GM21737 (cell line): Measurements from ENCODE around the gene MCF2.
A peak's percentile ranks its signal among the peaks of the same experiment; 100 is the strongest.

Experiments used
- ATAC-seq: cut with Tn5 transposase; IDR thresholded peaks from one replicate; pipeline ENCODE4 v1.9.1; 2021; ENCODE audit warnings: mild to moderate bottlenecking, moderate library complexity; ENCODE audit not compliant: unreplicated experiment

Gene MCF2

GRCh38 chrX:139596068-139596467, 111.9 kb downstream of the MCF2 start:
- ATAC-seq: no peak

DNA sequence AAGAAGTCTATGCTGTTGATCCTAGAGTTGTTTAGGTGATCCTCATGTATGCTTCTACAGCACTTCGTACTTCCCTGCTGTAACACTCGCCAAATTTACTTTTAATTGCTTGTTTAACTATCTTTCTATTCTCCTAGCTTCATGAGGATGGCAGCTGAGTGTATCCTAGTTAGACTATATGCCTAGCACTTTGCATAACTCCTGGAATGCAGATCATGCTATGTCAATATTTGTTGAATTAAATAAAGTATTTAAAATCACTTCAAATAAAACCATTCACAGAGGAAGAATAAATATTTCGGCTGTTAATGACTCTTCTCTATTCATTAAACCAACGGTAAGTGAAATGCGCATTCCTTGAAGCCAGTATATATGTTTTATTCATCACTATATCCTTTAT, 122.4 kb downstream of the MCF2 start:
- no peak for ATAC-seq

- no peak for ATAC-seq
Observed at GRCh38 chrX:139581068-139581467, 126.9 kb downstream of the MCF2 start.

GRCh38 chrX:139566981-139567380, 141.0 kb downstream of the MCF2 start:
- no peak for ATAC-seq

GRCh38 chrX:139563251-139563650, 144.7 kb downstream of the MCF2 start:
- no peak for ATAC-seq

DNA sequence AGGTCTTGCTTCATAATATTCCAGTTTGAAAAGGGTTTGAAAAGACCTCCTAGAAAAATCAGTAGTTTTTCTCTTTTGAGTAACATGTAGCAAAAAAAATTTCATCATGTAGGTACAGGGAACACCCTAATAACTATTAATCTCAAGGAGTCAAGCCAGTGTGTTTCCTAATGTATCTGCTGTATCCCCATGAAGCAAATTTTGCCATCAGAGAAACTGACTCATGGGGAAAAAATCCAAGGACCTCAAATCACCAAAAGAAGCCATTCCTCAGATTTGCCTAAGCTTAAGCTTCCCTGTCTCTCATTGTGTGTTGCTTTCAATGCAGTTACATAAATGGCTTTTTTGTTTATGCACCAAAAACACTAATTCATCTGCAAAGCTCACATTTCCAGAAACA, 147.7 kb downstream of the MCF2 start:
- no peak for ATAC-seq

DNA sequence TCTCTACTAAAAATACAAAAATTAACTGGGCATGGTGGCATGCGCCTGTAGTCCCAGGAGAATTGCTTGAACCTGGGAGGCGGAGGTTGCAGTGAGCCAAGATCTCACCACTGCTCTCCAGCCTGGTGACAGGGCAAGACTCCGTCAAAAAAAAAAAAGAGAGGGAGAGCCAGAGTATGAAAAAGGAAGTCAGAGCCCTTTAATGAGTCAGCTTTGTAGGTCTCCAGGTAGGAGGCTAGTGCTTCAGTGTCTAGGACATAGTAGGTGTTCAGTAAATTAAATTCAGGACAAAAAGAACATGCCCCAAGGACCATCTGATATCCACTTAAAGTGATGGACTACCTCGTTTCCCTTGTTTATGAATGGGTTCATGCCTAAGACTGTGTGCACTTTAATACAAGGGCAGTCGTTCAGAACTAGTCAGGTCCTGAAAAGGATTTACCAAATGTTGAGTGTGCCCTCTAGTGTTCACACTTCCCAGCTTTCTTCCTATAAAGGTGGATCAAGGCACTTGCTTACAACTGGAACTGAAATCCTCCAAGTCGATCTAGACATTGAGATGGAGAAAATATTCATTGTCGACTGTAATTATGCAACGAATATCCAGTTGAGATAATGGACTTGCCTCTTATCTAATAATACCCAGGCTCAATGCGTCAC, 148.5 kb downstream of the MCF2 start:
- ATAC-seq: no peak

GRCh38 chrX:139554991-139555675, 152.8 kb downstream of the MCF2 start:
- ATAC-seq: no peak

DNA sequence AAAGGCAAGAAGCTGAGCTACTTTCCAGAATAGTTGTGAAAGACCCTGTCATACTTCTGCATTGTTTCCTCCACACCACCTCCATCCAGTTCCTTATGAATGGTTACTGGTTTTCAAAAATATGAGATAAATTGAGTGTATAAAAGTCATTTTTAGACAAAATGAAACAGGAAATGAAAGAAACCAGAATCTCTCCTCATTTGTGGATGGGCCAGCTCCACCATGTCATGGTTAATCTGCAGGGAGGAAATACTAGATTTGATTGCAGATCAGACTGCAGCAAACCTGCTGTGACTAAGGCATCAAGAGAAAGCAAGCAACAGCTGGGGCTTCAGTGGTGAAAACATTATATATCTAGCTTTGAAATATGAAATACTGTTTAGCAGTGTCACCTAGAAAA, 153.6 kb downstream of the MCF2 start:
- ATAC-seq: peak; percentile 37

DNA sequence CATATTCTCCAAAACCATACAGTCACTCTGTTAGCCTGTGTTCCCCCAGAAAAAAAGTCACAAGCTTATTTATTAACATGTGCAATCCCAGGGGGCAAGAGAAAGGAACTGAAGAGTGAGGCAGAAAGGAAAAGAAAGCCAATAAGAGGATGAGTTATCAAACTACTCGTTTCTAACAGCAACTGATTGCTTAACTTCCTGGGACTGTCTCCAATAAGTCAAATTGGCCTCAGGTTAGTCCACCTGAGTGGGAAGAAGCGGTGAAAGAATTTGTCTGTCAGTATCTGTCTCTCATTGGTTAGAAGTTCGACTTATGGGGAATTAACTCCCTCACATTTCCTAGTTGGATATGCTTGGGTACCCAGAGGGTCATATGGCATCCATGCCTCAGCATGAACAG, 163.4 kb downstream of the MCF2 start:
- ATAC-seq: no peak

GRCh38 chrX:139543920-139544319, 164.0 kb downstream of the MCF2 start:
- no peak for ATAC-seq

DNA sequence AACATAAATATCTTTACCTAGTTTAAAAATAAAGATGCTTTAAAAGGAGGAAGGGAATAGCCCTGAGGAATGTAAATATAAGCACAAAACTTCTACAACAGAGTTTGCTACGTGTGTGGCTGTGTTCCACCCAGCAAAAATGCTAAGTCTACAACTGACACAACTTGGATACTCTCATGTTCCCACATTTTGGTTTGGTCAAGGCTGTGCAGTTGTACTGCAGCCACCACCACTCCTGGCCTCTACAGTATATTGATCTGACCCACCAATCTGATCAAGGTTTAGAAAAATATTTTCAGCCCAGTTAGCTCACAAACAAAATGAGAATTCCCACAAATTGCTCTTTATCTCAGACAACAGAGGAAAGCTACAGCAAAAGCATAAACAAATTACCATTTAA, 165.3 kb downstream of the MCF2 start:
- no peak for ATAC-seq

DNA sequence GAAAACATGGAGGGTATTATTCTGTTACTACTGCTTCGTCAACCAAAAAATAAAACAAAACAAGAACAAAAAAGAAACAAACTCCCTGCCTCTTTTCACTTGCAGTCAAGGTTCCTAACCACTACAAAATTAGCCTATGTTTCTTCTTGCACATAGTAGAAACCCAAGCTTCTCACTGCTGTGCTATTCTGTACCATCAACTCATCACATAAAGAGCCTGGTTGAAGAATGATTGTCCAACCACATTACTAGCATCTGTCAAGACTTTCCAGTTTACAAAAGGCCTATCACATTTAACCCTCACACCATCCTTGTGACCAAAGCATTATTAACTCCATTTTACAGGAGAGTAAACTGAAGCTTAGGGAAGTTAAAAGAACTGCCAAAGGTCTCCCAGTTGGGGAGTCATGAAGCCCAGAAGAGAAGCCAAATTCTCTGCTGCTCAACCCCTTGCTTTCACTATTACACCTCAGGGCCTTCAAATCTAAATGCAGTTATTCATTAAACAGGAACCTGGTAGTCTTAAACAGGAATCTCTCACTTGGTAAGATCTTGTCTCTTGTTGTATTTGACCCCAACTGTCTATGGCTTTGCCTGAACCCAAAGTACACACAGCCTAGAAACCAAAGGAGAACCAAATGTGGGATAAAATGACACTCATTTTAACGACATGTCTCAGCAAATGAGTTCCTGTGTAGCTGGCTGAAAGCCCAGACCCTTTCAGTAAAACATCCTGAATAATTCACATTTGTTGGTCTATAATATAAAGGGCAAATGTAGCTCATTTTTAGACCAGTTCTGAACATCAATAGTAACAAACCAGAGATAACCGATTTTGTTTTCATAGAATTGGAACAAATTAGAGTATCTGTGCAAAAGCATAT, 168.8 kb downstream of the MCF2 start:
- ATAC-seq: no peak

DNA sequence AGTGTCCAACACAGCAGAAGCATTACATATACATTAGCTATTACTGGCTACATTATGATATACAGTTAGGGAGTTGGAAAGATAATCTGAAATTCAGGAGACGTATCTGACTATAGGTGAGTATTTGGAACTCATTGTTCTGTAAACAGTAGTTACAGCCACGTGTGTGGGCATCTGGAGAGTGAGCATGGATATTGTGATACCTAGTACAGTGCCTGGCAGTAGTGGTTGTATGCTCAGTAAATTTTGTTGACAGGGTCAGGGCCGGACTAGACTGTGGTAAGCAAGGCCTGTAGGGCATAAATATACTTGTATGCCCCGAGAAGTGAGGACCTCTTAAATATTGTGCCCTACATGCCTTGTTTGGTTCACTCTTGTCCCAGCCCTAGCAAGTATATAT, 174.5 kb downstream of the MCF2 start:
- ATAC-seq: no peak

- no peak for ATAC-seq
Observed at GRCh38 chrX:139532834-139533233, 175.1 kb downstream of the MCF2 start.
